Brain microvascular endothelial cell (primary cell): ENCODE data around the gene GIGYF1.

Experiments
- DNase-seq: peaks from one replicate; pipeline ENCODE4 v3.0.0-alpha.2; 2020
- H3K27ac ChIP-seq: fragments of 250-450 bp; sonication (Bioruptor Pico); 2 replicates; pipeline ENCODE4 v1.5.1; 2020; ENCODE audit warnings: mild to moderate bottlenecking, moderate library complexity
- H3K27me3 ChIP-seq: fragments of 250-450 bp; sonication (Bioruptor Pico); replicated peaks from 2 replicates; pipeline ENCODE4 v1.5.1; 2020; ENCODE audit warnings: mild to moderate bottlenecking
- H3K36me3 ChIP-seq: fragments of 250-450 bp; sonication (Bioruptor Pico); replicated peaks from 2 replicates; pipeline ENCODE4 v1.5.1; 2020; ENCODE audit warnings: mild to moderate bottlenecking
- H3K4me3 ChIP-seq: 2 replicates; pipeline ENCODE4 v1.5.1; 2011; ENCODE audit warnings: low read depth, mild to moderate bottlenecking, control low read depth, low read length, moderate library complexity
- CTCF ChIP-seq: IDR thresholded peaks from 2 replicates; pipeline ENCODE4 v1.5.1; 2011; ENCODE audit warnings: low read depth, mild to moderate bottlenecking, moderate library complexity, low read length, control low read depth, inconsistent platforms; ENCODE audit errors: missing control alignments
- in situ Hi-C: cut with HindIII; loops from 2 replicates; pipeline ENCODE4 v1.10.0; 2017; ENCODE audit warnings: low sequenced_read_pairs, low pct_ligation_motif_present

GIGYF1 gene

GRCh38 chr7:100680576-100681271 lies 13.3 kb downstream of the GIGYF1 start:
- no peak for TF ChIP-seq CTCF
- no peak overlapping the region for H3K27ac ChIP-seq
- in situ Hi-C loops, result no loop called here
- no peak overlapping the region for H3K4me3 ChIP-seq
- no peaks in the 10 kb centered on the region for H3K27me3 ChIP-seq
- H3K36me3 ChIP-seq, result peaks cover 76% of the 10 kb centered on the region
- no peak for DNase-seq

GRCh38 chr7:100679927-100680575 lies 14.0 kb downstream of the GIGYF1 start:
- Histone ChIP-seq H3K4me3 (no peak overlapping the region), H3K27ac (no peak overlapping the region), H3K27me3 (no peaks in the 10 kb centered on the region), H3K36me3 (peaks cover 69% of the 10 kb centered on the region)
- no peak for TF ChIP-seq CTCF
- in situ Hi-C loops, result no loop called here
- DNase-seq, result no peak

GRCh38 chr7:100679129-100679926 lies 14.7 kb downstream of the GIGYF1 start:
- no peak for TF ChIP-seq CTCF
- DNase-seq, result no peak
- in situ Hi-C loops, result no loop called here
- Histone ChIP-seq H3K27ac (no peak overlapping the region), H3K27me3 (no peaks in the 10 kb centered on the region), H3K36me3 (peaks cover 63% of the 10 kb centered on the region), H3K4me3 (no peak overlapping the region)

GRCh38 chr7:100678291-100678984 lies 15.6 kb downstream of the GIGYF1 start:
- no peak for TF ChIP-seq CTCF
- in situ Hi-C loops, result no loop called here
- peaks cover 54% of the 10 kb centered on the region for H3K36me3 ChIP-seq
- no peak overlapping the region for H3K27ac ChIP-seq
- H3K4me3 ChIP-seq, result no peak overlapping the region
- DNase-seq, result no peak
- H3K27me3 ChIP-seq, result no peaks in the 10 kb centered on the region

- Histone ChIP-seq H3K36me3 (peaks cover 50% of the 10 kb centered on the region), H3K4me3 (no peak overlapping the region), H3K27ac (no peak overlapping the region), H3K27me3 (no peaks in the 10 kb centered on the region)
- no peak for TF ChIP-seq CTCF
- in situ Hi-C loops, result no loop called here
- DNase-seq, result no peak
These were observed 16.5 kb downstream of the GIGYF1 start for GRCh38 chr7:100677308-100678267.
